Measurements from ENCODE around the gene RSPRY1. TPM values are rescaled to one million over a fixed set of nuclear protein-coding genes. Genes with fewer than 3 reads are reported as not detected.

Gene RSPRY1
- total and polyA plus RNA-seq, 9 donors: 15.9 to 42.1 (median 28.3) TPM

DNA sequence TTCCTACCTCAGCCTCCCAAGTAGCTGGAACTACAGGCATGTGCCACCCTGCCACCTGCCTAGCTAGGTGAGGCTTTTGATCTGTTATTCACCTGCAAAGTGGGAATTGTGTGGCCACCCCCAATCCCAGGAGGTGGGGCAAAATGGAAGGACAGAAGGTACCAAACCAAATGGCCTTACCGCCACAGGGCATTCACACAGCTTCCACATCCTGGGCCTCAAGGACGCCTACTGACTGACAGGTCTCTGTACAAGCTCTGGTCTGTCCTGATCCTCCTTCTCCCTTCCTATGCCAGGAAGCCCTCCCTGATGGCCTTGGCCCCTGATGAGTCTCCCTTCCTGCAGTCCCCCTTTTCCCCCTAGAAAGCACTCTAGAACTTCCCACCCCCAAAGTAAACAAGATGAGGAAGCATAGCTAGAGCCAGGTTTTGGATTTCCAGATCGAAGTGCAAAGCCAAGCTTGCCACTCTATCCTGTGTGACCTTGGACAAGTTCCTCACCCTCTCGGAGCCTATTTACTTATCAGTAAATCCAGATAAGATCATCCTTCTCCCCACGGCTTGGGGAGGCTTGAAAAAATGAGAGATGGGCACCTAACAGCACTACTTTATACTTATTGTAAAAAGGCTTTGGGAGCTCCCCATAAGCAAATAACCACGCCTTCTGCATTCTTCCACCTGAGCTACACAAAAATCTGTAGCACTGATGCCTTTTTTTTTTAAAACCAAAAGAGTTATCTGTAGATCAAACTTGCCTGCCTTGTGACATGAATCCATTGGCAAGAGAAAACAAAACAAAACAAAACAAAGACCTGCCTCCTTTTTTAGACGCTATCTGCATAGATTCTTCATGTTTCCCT lies 93.9 kb downstream of the RSPRY1 start:
- Histone ChIP-seq H3K9me3 (no peaks in the 10 kb centered on the region), H3K27ac (no peak overlapping the region), H3K4me3 (no peak overlapping the region), H3K36me3 (no peaks in the 10 kb centered on the region), H3K4me1 (ENCODE audit: insufficient read depth) (peaks cover 7% of the 10 kb centered on the region), H3K27me3 (no peaks in the 10 kb centered on the region)
- WGBS, 3 donors: 47 to 50% (median 49%) methylated on average over 7 of the region's 7 CpGs
- DNase-seq: no peak
- intact Hi-C loops (cut with DNase I): loop anchor here in 1 of 4 donors (10.0 kb wide), 1 partner anchor 195 kb away; no protein-coding TSS in a partner anchor
- TF ChIP-seq EP300 (IDR thresholded peaks at IDR 0.05) (no peak), POLR2A (IDR thresholded peaks at IDR 0.05) (no peak)
- TF ChIP-seq, protein P1, sequence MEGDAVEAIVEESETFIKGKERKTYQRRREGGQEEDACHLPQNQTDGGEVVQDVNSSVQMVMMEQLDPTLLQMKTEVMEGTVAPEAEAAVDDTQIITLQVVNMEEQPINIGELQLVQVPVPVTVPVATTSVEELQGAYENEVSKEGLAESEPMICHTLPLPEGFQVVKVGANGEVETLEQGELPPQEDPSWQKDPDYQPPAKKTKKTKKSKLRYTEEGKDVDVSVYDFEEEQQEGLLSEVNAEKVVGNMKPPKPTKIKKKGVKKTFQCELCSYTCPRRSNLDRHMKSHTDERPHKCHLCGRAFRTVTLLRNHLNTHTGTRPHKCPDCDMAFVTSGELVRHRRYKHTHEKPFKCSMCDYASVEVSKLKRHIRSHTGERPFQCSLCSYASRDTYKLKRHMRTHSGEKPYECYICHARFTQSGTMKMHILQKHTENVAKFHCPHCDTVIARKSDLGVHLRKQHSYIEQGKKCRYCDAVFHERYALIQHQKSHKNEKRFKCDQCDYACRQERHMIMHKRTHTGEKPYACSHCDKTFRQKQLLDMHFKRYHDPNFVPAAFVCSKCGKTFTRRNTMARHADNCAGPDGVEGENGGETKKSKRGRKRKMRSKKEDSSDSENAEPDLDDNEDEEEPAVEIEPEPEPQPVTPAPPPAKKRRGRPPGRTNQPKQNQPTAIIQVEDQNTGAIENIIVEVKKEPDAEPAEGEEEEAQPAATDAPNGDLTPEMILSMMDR (IDR thresholded peaks at IDR 0.05): no peak

DNA sequence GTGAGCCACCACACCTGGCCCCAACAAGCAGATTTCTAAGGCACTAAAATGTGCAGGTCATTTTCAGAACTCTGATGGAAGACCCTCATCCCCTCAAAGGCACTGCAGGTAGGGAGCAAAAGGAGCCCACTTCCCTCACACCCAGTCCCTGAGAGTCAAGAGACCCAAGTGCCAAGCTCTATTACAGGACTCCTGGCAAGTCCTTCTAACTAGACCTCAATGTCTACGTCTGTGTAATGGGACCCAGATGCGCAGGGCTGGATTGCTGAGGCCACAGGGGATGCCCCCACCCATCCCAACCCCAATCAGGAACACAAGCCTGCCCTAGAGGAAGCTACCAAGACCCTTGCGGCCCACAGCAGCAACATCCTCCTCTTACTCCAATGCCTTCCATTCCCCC lies 95.7 kb downstream of the RSPRY1 start:
- no peak for DNase-seq
- no peak overlapping the region for H3K27ac ChIP-seq
- no peaks in the 10 kb centered on the region for H3K9me3 ChIP-seq
- H3K4me1 ChIP-seq (ENCODE audit: insufficient read depth): peaks cover 7% of the 10 kb centered on the region
- intact Hi-C loops (cut with DNase I): loop anchor here in 1 of 4 donors (10.0 kb wide), 1 partner anchor 197 kb away; no protein-coding TSS in a partner anchor
- TF ChIP-seq POLR2A (IDR thresholded peaks at IDR 0.05) (no peak), EP300 (IDR thresholded peaks at IDR 0.05) (no peak)
- TF ChIP-seq, protein P1 (IDR thresholded peaks at IDR 0.05): no peak
- H3K36me3 ChIP-seq: no peaks in the 10 kb centered on the region
- H3K27me3 ChIP-seq: no peaks in the 10 kb centered on the region
- 88 to 94% (median 89%) methylated on average over 3 of the region's 3 CpGs for WGBS, 3 donors
- no peak overlapping the region for H3K4me3 ChIP-seq

DNA sequence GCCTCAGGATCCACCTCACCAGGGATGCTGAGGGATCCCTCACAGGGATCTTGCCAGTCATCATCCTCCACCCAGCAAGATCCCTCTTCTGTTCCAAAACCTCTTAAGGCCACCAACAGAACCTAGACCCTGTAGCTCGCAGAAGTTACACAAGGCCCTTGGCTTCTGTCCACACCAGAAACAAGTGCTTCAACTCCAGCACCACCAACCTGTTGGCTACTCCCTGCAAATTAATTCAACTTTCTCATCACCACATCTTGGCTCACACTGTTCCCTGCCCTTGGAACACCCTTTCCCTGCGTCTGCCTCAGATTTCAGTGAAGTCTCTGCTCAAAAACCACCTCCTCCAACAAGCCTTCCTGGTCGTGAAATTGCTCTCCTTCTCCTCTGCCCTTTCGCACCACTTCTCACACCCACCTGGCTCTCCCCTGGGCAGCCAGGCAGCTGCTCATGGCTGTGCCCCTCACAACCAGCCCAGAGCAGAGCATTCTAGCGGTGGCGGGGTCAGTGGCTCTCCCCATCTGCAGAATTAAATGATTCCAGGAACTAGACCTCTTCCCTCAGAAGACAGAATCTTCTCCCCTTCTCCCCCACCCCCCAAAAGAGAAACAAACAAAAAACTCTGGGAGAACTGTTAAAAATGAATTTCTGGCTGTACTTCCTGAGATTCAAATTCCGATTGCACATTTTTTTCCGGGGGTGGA lies 96.5 kb downstream of the RSPRY1 start:
- no peak overlapping the region for H3K27ac ChIP-seq
- H3K27me3 ChIP-seq: no peaks in the 10 kb centered on the region
- DNase-seq: no peak
- H3K36me3 ChIP-seq: no peaks in the 10 kb centered on the region
- no peak overlapping the region for H3K4me3 ChIP-seq
- TF ChIP-seq, protein P1 (IDR thresholded peaks at IDR 0.05): no peak
- no peak for TF ChIP-seq POLR2A (IDR thresholded peaks at IDR 0.05)
- TF ChIP-seq EP300 (IDR thresholded peaks at IDR 0.05): no peak
- 51 to 68% (median 52%) methylated on average over 8 of the region's 8 CpGs for WGBS, 3 donors
- peaks cover 7% of the 10 kb centered on the region for H3K4me1 ChIP-seq (ENCODE audit: insufficient read depth)
- no peaks in the 10 kb centered on the region for H3K9me3 ChIP-seq
- intact Hi-C loops (cut with DNase I): loop anchor here in 1 of 4 donors (10.0 kb wide), 1 partner anchor 198 kb away; no protein-coding TSS in a partner anchor

DNA sequence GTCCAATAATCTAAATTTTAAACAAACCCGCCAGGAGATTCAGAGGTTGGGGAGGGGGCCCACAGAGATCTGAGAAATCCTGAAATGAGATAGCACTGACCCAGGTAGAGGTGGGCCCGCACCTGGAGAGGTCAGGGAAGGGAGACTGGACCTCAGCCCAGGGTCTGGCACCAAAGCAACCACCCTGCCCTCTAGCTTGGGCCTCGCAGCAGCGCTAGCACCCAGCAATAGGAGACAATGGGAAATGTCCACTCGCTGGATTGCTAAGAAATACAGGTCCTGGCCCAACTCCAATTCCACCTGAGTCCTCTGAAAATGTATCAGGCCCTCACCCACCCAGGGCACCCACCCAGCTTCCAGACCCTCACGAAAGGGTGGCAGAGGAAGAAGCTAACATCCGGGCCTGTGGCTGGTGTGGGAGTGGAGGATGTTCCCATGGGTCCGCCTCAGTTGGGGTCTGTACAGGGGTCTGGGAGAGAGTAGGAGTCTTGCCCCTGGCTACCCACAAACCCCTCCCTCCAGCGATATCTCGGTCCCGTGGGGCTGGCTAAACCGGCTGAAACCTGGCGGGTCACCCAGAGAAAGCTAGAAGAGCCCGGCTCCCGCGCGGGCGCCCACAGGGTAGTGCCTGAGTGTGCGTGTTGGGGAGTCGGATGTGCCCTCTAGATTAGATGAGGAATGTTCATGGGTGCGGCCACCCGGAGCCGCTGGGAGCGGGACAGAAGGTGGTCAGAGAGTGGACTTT lies 97.3 kb downstream of the RSPRY1 start:
- intact Hi-C loops (cut with DNase I): loop anchor here in 1 of 4 donors (10.0 kb wide), 1 partner anchor 199 kb away; no protein-coding TSS in a partner anchor
- Histone ChIP-seq H3K27me3 (no peaks in the 10 kb centered on the region), H3K9me3 (no peaks in the 10 kb centered on the region), H3K4me3 (no peak overlapping the region), H3K27ac (no peak overlapping the region), H3K36me3 (no peaks in the 10 kb centered on the region), H3K4me1 (ENCODE audit: insufficient read depth) (peaks cover 7% of the 10 kb centered on the region)
- DNase-seq: no peak
- 38 to 56% (median 46%) methylated on average over 24 of the region's 24 CpGs for WGBS, 3 donors
- TF ChIP-seq, protein P1 (IDR thresholded peaks at IDR 0.05): no peak
- TF ChIP-seq POLR2A (IDR thresholded peaks at IDR 0.05) (no peak), EP300 (IDR thresholded peaks at IDR 0.05) (no peak)

All from ovary (tissue), 9 donors.